ENCODE results near the gene CNGB1.

DNA sequence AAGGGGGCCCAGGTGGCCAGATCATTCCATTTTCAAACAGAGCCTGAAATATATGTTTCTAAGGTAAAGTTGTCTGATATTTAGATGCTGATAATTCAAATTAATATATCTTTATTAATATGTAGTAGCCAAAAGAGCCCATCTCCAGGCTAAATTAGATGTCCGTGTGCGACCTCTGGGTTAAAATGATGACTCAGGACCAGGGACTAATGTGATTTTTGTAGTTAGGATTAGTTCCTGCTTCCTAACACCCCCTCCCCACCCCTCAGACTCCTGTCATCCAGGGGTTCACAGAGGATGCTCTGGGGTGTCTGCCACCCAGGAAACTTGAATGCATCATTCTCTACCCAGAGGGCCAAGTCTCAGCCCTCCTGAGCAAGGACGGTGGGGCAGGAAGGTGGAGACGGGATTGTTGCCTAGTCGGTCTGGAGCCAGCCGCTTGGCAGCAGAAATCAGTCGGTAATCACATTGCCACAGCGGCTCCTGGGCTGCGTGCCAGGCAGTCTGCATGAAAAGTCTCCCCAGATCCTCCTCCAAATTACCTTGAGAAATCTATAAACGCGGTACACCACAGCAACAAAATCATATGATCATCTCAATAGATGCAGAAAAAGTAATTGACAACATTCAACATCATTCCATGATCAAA is 29.8 kb downstream of the CNGB1 start:
- no peak for TF ChIP-seq CTCF (conservative IDR thresholded peaks at IDR 0.05 in 1 of 2, IDR thresholded peaks at IDR 0.05 in 1 of 2; ENCODE audit: low read depth in 1 of 2, low read length in 2 of 2)
- TF ChIP-seq EZH2 (IDR thresholded peaks at IDR 0.05; ENCODE audit: low read length, missing control alignments): no peak

Measured in fibroblast of lung (primary cell).